CD8-positive, alpha-beta memory T cell (primary cell): Measurements from ENCODE around the gene KCNE4. TPM values are rescaled to one million over a fixed set of nuclear protein-coding genes. Genes with fewer than 3 reads are reported as not detected.
"Not testable (repeated sequence)": the region's sequence is repeated elsewhere in the genome, so short reads cannot be mapped to it uniquely, and the experiment has no call there.

Experiments
- CTCF ChIA-PET: fragments of 350-600 bp; sonication (Branson Sonifier 250); formaldehyde crosslinking; loops from one replicate; lab custom pipeline; 2021; ENCODE audit warnings: antibody characterized with exemption; lab: Charles Lee
- POLR2A ChIA-PET: fragments of 350-600 bp; sonication (Branson Sonifier 250); formaldehyde crosslinking; loops from one replicate; lab custom pipeline; 2021; ENCODE audit warnings: antibody characterized with exemption; lab: Charles Lee
- DNase-seq, 5 donors: peaks; one replicate each; pipeline versions ENCODE4 v3.0.0 to v3.0.0-alpha.2; 2020 to 2022; ENCODE audit warnings: mixed read lengths in 1 of 5
- H3K27ac ChIP-seq: one replicate; pipeline ENCODE4 v1.7.0; 2013; ENCODE audit warnings: low read depth, mild to moderate bottlenecking, low read length, moderate library complexity
- H3K27me3 ChIP-seq: 2 replicates; pipeline ENCODE4 v1.7.0; 2013; ENCODE audit warnings: low read length, mild to moderate bottlenecking; ENCODE audit not compliant: insufficient read depth, poor library complexity, severe bottlenecking
- H3K36me3 ChIP-seq: 2 replicates; pipeline ENCODE4 v1.7.0; 2013; ENCODE audit warnings: mild to moderate bottlenecking, low read length, moderate library complexity; ENCODE audit not compliant: insufficient read depth
- H3K4me1 ChIP-seq: 2 replicates; pipeline ENCODE4 v1.7.0; 2013; ENCODE audit warnings: mild to moderate bottlenecking, low read length, moderate library complexity; ENCODE audit not compliant: insufficient read depth
- H3K4me3 ChIP-seq: 2 replicates; pipeline ENCODE4 v1.7.0; 2013; ENCODE audit warnings: mild to moderate bottlenecking, low read length
- H3K9me3 ChIP-seq: 2 replicates; pipeline ENCODE4 v1.7.0; 2013; ENCODE audit warnings: mild to moderate bottlenecking, low read length
- H3K27ac Mint-ChIP-seq, 8 donors: one replicate each; pipeline ENCODE4 v1.8.0; 2020 to 2021; ENCODE audit warnings: mixed read lengths in 8 of 8, mild to moderate bottlenecking in 6 of 8, inconsistent platforms in 3 of 8, moderate library complexity in 3 of 8
- H3K27me3 Mint-ChIP-seq, 2 donors: one replicate each; pipeline ENCODE4 v1.8.0; 2020 to 2021; ENCODE audit warnings: mixed read lengths in 2 of 2, mild to moderate bottlenecking in 1 of 2, moderate library complexity in 1 of 2
- H3K36me3 Mint-ChIP-seq, 3 donors: one replicate each; pipeline ENCODE4 v1.8.0; 2020 to 2021; ENCODE audit warnings: mixed read lengths in 3 of 3, inconsistent platforms in 1 of 3, mild to moderate bottlenecking in 1 of 3
- H3K4me1 Mint-ChIP-seq, 3 donors: one replicate each; pipeline ENCODE4 v1.8.0; 2020 to 2021; ENCODE audit warnings: mixed read lengths in 3 of 3, inconsistent platforms in 1 of 3, mild to moderate bottlenecking in 1 of 3
- H3K4me3 Mint-ChIP-seq, 7 donors: one replicate each; pipeline ENCODE4 v1.8.0; 2020 to 2021; ENCODE audit warnings: mixed read lengths in 7 of 7, mild to moderate bottlenecking in 6 of 7, moderate library complexity in 4 of 7, inconsistent platforms in 2 of 7
- H3K9me3 Mint-ChIP-seq, 5 donors: one replicate each; pipeline ENCODE4 v1.8.0; 2020 to 2022; ENCODE audit warnings: mixed read lengths in 5 of 5, mild to moderate bottlenecking in 3 of 5, moderate library complexity in 2 of 5, inconsistent platforms in 1 of 5
- polyA plus RNA-seq: library from polyadenylated mRNA; unstranded; fragments of 300-500 nt; fragmentation: Illumina TruSeq; gene quantifications from one replicate; pipeline ENCODE4 v1.2.3, GENCODE V29; 2021
- total RNA-seq, 2 experiments: library from RNA; stranded (reverse); gene quantifications; one replicate each; pipeline ENCODE4 v1.2.3, GENCODE V29; 2021

The KCNE4 gene
- total and polyA plus RNA-seq, 3 experiments from 2014 or later: not detected

DNA sequence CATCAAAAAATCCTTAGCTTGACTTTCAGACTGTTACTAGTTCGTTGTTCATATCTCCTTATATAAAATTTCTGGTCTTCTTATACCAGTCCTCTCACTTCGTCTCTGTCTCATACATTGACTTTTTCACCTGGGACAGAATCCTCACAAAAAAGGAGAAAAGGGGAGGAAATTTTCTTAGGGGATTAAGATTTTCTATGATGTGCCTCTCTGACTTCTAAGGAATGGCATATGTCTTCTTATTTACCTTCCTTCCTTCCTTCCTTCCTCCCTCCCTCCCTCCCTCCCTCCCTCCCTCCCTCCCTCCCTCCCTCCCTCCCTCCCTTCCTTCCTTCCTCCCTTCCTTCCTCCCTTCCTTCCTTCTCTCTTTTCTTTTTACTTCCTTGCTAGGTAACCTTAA lies 27.9 kb downstream of the KCNE4 start:
- Histone ChIP-seq H3K27me3 (no peaks in the 10 kb centered on the region), H3K9me3 (no peaks in the 10 kb centered on the region), H3K36me3 (no peaks in the 10 kb centered on the region), H3K4me1 (no peaks in the 10 kb centered on the region), H3K4me3 (no peak overlapping the region), H3K27ac (no peak overlapping the region)
- Mint-ChIP-seq H3K4me3 (no peak overlapping the region), H3K9me3 (peaks cover 0 to 8% (median 4%) of the 10 kb centered on the region in 5 donors), H3K27me3 (peaks cover 1 to 14% of the 10 kb centered on the region in 2 donors), H3K36me3 (no peaks in the 10 kb centered on the region), H3K4me1 (no peaks in the 10 kb centered on the region), H3K27ac (no peak overlapping the region)
- CTCF ChIA-PET: no interaction called here
- POLR2A ChIA-PET: no interaction called here
- no peak for DNase-seq

GRCh38 chr2:223080790-223081360 lies 28.9 kb downstream of the KCNE4 start:
- H3K4me3 ChIP-seq, H3K27ac ChIP-seq, CTCF ChIA-PET, H3K36me3 Mint-ChIP-seq, H3K4me1 ChIP-seq, H3K4me1 Mint-ChIP-seq, POLR2A ChIA-PET, DNase-seq, H3K36me3 ChIP-seq, H3K9me3 Mint-ChIP-seq, H3K4me3 Mint-ChIP-seq, H3K9me3 ChIP-seq, H3K27me3 ChIP-seq, H3K27ac Mint-ChIP-seq, H3K27me3 Mint-ChIP-seq: not testable (repeated sequence)

- Histone ChIP-seq H3K27me3 (no peaks in the 10 kb centered on the region), H3K9me3 (no peaks in the 10 kb centered on the region), H3K4me3 (no peak overlapping the region), H3K27ac (no peak overlapping the region), H3K36me3 (no peaks in the 10 kb centered on the region), H3K4me1 (no peaks in the 10 kb centered on the region)
- Mint-ChIP-seq H3K27me3 (peaks cover 0 to 7% of the 10 kb centered on the region in 2 donors), H3K27ac (no peak overlapping the region), H3K36me3 (no peaks in the 10 kb centered on the region), H3K4me3 (no peak overlapping the region), H3K9me3 (peaks cover 0 to 6% (median 4%) of the 10 kb centered on the region in 5 donors), H3K4me1 (no peaks in the 10 kb centered on the region)
- no peak for DNase-seq
- POLR2A ChIA-PET: no interaction called here
- CTCF ChIA-PET: no interaction called here
Observed at GRCh38 chr2:223081789-223082188, 29.8 kb downstream of the KCNE4 start.

DNA sequence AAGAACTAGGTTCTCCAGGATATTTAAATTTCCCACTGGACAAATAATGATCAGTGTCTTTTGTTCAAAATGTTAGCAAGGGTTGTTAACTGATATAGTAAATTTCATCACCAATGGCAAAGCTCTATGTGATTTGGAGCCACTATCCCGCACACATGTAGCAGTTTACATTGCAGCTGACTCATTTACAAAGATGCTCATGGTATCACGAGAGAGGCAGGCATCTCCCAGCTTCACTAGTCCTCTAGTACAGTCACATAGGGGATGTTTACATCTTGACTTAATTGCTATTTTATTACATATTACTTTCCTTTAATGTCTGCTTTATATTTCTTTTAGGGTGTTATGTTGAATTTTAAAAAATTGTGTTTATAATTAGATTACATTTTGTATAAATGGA lies 30.7 kb downstream of the KCNE4 start:
- no peaks in the 10 kb centered on the region for H3K4me1 Mint-ChIP-seq
- Histone ChIP-seq H3K4me1 (no peaks in the 10 kb centered on the region), H3K27me3 (no peaks in the 10 kb centered on the region), H3K9me3 (no peaks in the 10 kb centered on the region), H3K27ac (no peak overlapping the region), H3K4me3 (no peak overlapping the region), H3K36me3 (no peaks in the 10 kb centered on the region)
- H3K27ac Mint-ChIP-seq: no peak overlapping the region
- POLR2A ChIA-PET: no interaction called here
- no peak for DNase-seq
- CTCF ChIA-PET: no interaction called here
- no peaks in the 10 kb centered on the region for H3K36me3 Mint-ChIP-seq
- H3K27me3 Mint-ChIP-seq: peaks cover 0 to 5% of the 10 kb centered on the region in 2 donors
- H3K9me3 Mint-ChIP-seq: peaks cover 0 to 5% (median 4%) of the 10 kb centered on the region in 5 donors
- H3K4me3 Mint-ChIP-seq: no peak overlapping the region

DNA sequence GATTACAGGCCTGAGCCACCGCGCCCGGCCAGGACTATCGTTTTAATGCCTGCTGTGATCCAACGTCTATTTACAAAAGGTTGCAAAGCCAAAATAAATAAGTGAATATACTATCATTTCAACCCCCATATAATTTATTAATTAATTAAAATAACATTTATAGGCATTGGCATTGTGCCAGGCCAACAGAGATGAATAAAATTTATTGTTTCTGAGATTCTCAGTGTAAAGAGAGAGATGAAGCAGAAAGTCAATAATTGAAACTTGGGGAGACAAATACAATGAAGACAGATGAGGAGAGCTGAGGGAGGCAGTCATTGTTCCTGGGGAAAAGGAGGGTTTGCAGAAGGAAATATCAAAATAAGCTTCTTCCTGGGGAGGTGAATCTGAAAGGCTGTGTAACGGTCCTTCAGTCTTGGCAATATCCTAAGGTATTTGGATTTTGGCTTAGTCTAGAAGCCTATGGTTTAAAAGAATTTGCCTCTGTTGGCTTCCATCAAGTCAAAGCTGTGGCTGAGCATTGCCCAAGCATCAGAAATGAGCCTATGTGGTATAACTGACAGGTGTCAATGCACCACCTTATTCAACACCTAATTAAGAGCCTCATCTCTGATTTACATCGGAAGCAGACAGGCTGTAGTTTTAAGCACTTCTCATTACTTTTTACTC lies 31.5 kb downstream of the KCNE4 start:
- no peaks in the 10 kb centered on the region for H3K4me1 Mint-ChIP-seq

DNA sequence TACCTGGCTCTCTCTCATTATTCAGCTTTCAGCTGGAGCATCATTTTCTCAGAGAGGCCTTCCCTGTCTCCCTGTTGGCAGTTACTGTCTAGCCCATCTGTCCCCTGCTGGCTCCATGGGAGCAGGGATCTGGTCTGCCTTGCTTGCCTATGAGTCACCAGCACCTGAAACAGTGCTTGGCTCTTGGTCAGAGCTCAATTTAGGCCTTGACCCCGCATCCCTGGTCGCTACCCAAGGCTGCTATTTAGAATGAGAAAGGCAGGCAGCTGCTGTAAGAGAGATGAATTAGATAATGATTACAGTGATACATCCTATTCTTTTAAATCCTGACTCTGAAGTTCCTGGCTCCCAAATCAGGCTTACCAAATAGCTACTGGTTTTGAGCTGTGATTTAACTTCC lies 32.9 kb downstream of the KCNE4 start:
- Mint-ChIP-seq H3K4me3 (no peak overlapping the region), H3K27ac (no peak overlapping the region), H3K36me3 (no peaks in the 10 kb centered on the region), H3K9me3 (peaks cover 0 to 3% (median 0%) of the 10 kb centered on the region in 5 donors), H3K27me3 (no peaks in the 10 kb centered on the region), H3K4me1 (no peaks in the 10 kb centered on the region)
- no peak overlapping the region for H3K27ac ChIP-seq
- no peak overlapping the region for H3K4me3 ChIP-seq
- CTCF ChIA-PET: no interaction called here
- no peaks in the 10 kb centered on the region for H3K36me3 ChIP-seq
- H3K27me3 ChIP-seq: no peaks in the 10 kb centered on the region
- H3K4me1 ChIP-seq: no peaks in the 10 kb centered on the region
- no peak for DNase-seq
- H3K9me3 ChIP-seq: no peaks in the 10 kb centered on the region
- POLR2A ChIA-PET: no interaction called here

More for the DNA sequence above, 31.5 kb downstream of the KCNE4 start:
- Mint-ChIP-seq H3K4me3 (no peak overlapping the region), H3K9me3 (peaks cover 0 to 5% (median 4%) of the 10 kb centered on the region in 5 donors), H3K36me3 (no peaks in the 10 kb centered on the region), H3K27ac (no peak overlapping the region), H3K27me3 (peaks cover 0 to 5% of the 10 kb centered on the region in 2 donors)
- H3K27me3 ChIP-seq: no peaks in the 10 kb centered on the region
- H3K4me1 ChIP-seq: no peaks in the 10 kb centered on the region
- ChIA-PET CTCF (no interaction called here), POLR2A (no interaction called here)
- no peak overlapping the region for H3K27ac ChIP-seq
- no peaks in the 10 kb centered on the region for H3K36me3 ChIP-seq
- H3K9me3 ChIP-seq: no peaks in the 10 kb centered on the region
- DNase-seq: no peak
- H3K4me3 ChIP-seq: no peak overlapping the region

DNA sequence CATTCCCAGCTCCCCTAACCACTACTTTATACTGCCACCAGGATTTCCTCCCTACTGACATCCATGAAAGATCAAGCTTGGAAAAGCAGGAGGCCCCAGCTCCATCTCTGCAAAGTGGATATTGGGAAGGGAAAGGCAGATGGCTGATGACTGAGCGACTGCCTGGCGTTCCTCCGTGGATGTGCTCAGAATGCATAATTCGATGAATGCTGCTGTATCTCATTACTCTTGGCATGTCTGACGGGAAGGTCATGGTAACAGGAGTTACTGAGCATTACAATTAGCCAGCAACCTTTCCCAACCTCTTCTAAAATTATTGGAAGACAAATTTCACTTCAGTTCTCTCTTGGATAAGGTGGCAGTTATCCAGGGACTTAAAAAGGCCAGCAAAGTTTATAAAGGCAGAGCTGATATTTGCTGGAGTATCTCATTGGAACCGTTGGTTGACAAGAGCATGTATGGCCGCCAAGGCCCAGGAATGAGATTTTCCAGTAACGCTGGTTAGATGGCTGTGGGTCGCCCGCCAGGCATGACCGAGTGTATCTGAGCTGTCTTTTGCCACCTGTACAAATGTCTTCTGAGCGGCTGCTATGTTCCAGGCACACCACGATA lies 34.5 kb downstream of the KCNE4 start:
- no peaks in the 10 kb centered on the region for H3K9me3 ChIP-seq
- no peak overlapping the region for H3K4me3 Mint-ChIP-seq
- no peaks in the 10 kb centered on the region for H3K4me1 ChIP-seq
- POLR2A ChIA-PET: no interaction called here
- no peak overlapping the region for H3K27ac ChIP-seq
- no peaks in the 10 kb centered on the region for H3K36me3 ChIP-seq
- H3K9me3 Mint-ChIP-seq: peaks cover 0 to 3% (median 0%) of the 10 kb centered on the region in 5 donors
- H3K4me3 ChIP-seq: no peak overlapping the region
- H3K27ac Mint-ChIP-seq: no peak overlapping the region
- no peak for DNase-seq
- H3K4me1 Mint-ChIP-seq: no peaks in the 10 kb centered on the region
- H3K27me3 ChIP-seq: no peaks in the 10 kb centered on the region
- CTCF ChIA-PET: no interaction called here
- no peaks in the 10 kb centered on the region for H3K27me3 Mint-ChIP-seq
- no peaks in the 10 kb centered on the region for H3K36me3 Mint-ChIP-seq

- Histone ChIP-seq H3K36me3 (no peaks in the 10 kb centered on the region), H3K4me3 (no peak overlapping the region), H3K9me3 (no peaks in the 10 kb centered on the region), H3K4me1 (no peaks in the 10 kb centered on the region), H3K27ac (no peak overlapping the region), H3K27me3 (no peaks in the 10 kb centered on the region)
- no peaks in the 10 kb centered on the region for H3K4me1 Mint-ChIP-seq
- CTCF ChIA-PET: no interaction called here
- peaks cover 0 to 3% (median 0%) of the 10 kb centered on the region in 5 donors for H3K9me3 Mint-ChIP-seq
- no peaks in the 10 kb centered on the region for H3K27me3 Mint-ChIP-seq
- DNase-seq: no peak
- no peak overlapping the region for H3K4me3 Mint-ChIP-seq
- POLR2A ChIA-PET: no interaction called here
- no peak overlapping the region for H3K27ac Mint-ChIP-seq
- no peaks in the 10 kb centered on the region for H3K36me3 Mint-ChIP-seq
Observed at GRCh38 chr2:223087466-223087865, 35.5 kb downstream of the KCNE4 start.
